HepG2 (cell line): ENCODE results near the gene GNAT2. TPM values are rescaled to one million over a fixed set of nuclear protein-coding genes. Genes with fewer than 3 reads are reported as not detected.

Experiments used
- ATF1 ChIP-seq: IDR thresholded peaks from 2 replicates; pipeline ENCODE4 v1.6.1; 2016; ENCODE audit warnings: mild to moderate bottlenecking, control low read depth
- CBX2 ChIP-seq, 2 experiments: fragments of 200-600 bp in 1 of 2; sonication (generic); formaldehyde crosslinking in 1 of 2; IDR thresholded peaks; 2 replicates each; pipeline versions ENCODE4 v1.7.0 to v1.8.1; 2018 to 2022; ENCODE audit warnings: low read depth in 2 of 2, low read length in 1 of 2, mild to moderate bottlenecking in 1 of 2, missing genetic modification reagents in 1 of 2
- CEBPG ChIP-seq: IDR thresholded peaks from 2 replicates; pipeline ENCODE4 v1.6.1; 2016
- HMG20A ChIP-seq: IDR thresholded peaks from 2 replicates; pipeline ENCODE4 v1.6.1; 2016; ENCODE audit warnings: borderline replicate concordance
- MED8 ChIP-seq: sonication (generic); formaldehyde crosslinking; IDR thresholded peaks from 2 replicates; pipeline ENCODE4 v1.8.1; 2023; ENCODE audit warnings: mild to moderate bottlenecking, missing genetic modification reagents; ENCODE audit not compliant: insufficient replicate concordance
- SMAD1 ChIP-seq: sonication (generic); formaldehyde crosslinking; IDR thresholded peaks from 2 replicates; pipeline ENCODE4 v1.4.0; 2020; ENCODE audit warnings: missing genetic modification reagents, low read depth, mild to moderate bottlenecking, borderline replicate concordance
- SPEN ChIP-seq: sonication (generic); formaldehyde crosslinking; IDR thresholded peaks from 2 replicates; pipeline ENCODE4 v1.5.1; 2020; ENCODE audit warnings: low read depth, mild to moderate bottlenecking, missing genetic modification reagents
- TMF1 ChIP-seq: sonication (generic); formaldehyde crosslinking; IDR thresholded peaks from 2 replicates; pipeline ENCODE4 v1.8.1; 2022; ENCODE audit warnings: low read depth, missing genetic modification reagents
- YY1 ChIP-seq: IDR thresholded peaks from 2 replicates; pipeline ENCODE4 v1.6.1; 2011; ENCODE audit warnings: low read length, low read depth, moderate library complexity, mild to moderate bottlenecking; ENCODE audit not compliant: insufficient read depth, insufficient replicate concordance
- ZNF225 ChIP-seq: sonication (generic); formaldehyde crosslinking; IDR thresholded peaks from 2 replicates; pipeline ENCODE4 v1.4.0; 2020; ENCODE audit warnings: mild to moderate bottlenecking, missing genetic modification reagents
- ZNF34 ChIP-seq: sonication (generic); formaldehyde crosslinking; IDR thresholded peaks from 2 replicates; pipeline ENCODE4 v1.4.0; 2020; ENCODE audit warnings: mild to moderate bottlenecking, missing genetic modification reagents, borderline replicate concordance
- ZNF350 ChIP-seq: sonication (generic); formaldehyde crosslinking; IDR thresholded peaks from 2 replicates; pipeline ENCODE4 v1.4.0; 2020; ENCODE audit warnings: mild to moderate bottlenecking, low read depth, missing genetic modification reagents, borderline replicate concordance
- ZNF510 ChIP-seq: sonication (generic); formaldehyde crosslinking; IDR thresholded peaks from 2 replicates; pipeline ENCODE4 v1.4.0; 2020; ENCODE audit warnings: low read depth, mild to moderate bottlenecking, missing genetic modification reagents
- ZNF772 ChIP-seq: sonication (generic); formaldehyde crosslinking; IDR thresholded peaks from 2 replicates; pipeline ENCODE4 v1.5.0; 2020; ENCODE audit warnings: mild to moderate bottlenecking, missing genetic modification reagents
- polyA plus RNA-seq, 8 experiments: library from polyadenylated mRNA; depleted of rRNA in 3 of 8; stranded (reverse) in 7 of 8; unstranded in 1 of 8; fragments of >200 nt; fragmentation: Illumina TruSeq in 4 of 8; extraction: Trizol in 4 of 8; gene quantifications; 2 replicates each; pipeline versions ENCODE4 v1.2.1 to v1.2.3, GENCODE V29; 2011 to 2016; ENCODE audit warnings: low read depth in 4 of 8, missing spikeins in 1 of 8, mixed read lengths in 1 of 8; ENCODE audit not compliant: insufficient read depth in 1 of 8
- total RNA-seq, 5 experiments: library from RNA; depleted of rRNA; stranded (reverse); fragments of >200 nt; fragmentation: Illumina TruSeq; extraction: Trizol; gene quantifications; 2 replicates each; pipeline ENCODE4 v1.2.3, GENCODE V29; 2016; ENCODE audit warnings: low read depth in 1 of 5
- TF ChIP-seq, protein P1 (sequence below): sonication (generic); formaldehyde crosslinking; IDR thresholded peaks from 2 replicates; pipeline ENCODE4 v1.4.0; 2020; ENCODE audit warnings: mild to moderate bottlenecking, missing genetic modification reagents
- TF ChIP-seq, protein P2 (sequence below), 2 experiments: sonication (generic) in 1 of 2; formaldehyde crosslinking in 1 of 2; IDR thresholded peaks; 2 replicates each; pipeline versions ENCODE4 v1.4.0 to v1.6.1; 2018 to 2020; ENCODE audit warnings: missing genetic modification reagents in 2 of 2, borderline replicate concordance in 1 of 2, low read depth in 1 of 2, mild to moderate bottlenecking in 1 of 2, missing biosample characterization in 1 of 2
- TF ChIP-seq, protein P3 (sequence below): sonication (generic); formaldehyde crosslinking; IDR thresholded peaks from 2 replicates; pipeline ENCODE4 v1.8.0; 2022; ENCODE audit warnings: mild to moderate bottlenecking, missing genetic modification reagents, moderate library complexity
- TF ChIP-seq, protein P4 (sequence below), 2 experiments: sonication (generic) in 1 of 2; formaldehyde crosslinking in 1 of 2; IDR thresholded peaks; 2 replicates each; pipeline versions ENCODE4 v1.6.1 to v1.9.0; 2014 to 2022; ENCODE audit warnings: antibody characterized with exemption in 1 of 2, borderline replicate concordance in 1 of 2, inconsistent platforms in 1 of 2, low read depth in 1 of 2, missing genetic modification reagents in 1 of 2

Gene GNAT2
- total and polyA plus RNA-seq, 2 of the 13 experiments (the other 11 are each of a cell fraction or from before 2014, with no cell fraction given), result 0.08 to 0.20 TPM

DNA sequence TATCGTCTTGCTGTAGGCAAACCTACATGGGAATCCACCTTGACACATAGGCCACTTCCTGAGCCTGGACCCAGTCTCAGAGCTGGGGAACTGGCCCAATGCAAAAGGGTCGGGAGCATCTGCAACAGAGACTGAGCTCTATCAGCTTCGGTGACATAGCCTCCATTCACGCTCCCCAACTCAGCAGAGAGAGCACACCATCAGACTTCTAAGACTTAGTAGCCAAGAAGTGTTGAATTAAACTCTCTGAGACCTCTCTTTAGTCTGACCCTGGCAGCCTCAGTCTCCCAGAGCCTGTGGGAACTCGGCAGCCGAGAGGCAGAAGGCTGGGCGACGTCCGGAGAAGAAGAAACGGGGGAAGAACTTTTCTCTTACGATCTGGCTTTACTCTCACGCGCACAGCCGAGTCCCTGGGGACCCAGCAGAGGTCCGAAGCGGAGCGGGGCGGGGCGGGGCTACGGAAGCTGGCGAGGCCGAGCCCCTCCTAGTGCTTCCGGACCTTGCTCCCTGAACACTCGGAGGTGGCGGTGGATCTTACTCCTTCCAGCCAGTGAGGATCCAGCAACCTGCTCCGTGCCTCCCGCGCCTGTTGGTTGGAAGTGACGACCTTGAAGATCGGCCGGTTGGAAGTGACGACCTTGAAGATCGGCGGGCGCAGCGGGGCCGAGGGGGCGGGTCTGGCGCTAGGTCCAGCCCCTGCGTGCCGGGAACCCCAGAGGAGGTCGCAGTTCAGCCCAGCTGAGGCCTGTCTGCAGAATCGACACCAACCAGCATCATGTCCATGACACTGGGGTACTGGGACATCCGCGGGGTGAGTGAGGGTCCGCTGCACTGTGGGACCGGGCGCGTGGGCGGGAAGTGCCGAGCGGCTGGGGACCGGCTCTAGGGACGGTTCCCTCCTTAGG is 36.5 kb upstream of the GNAT2 start, which contains the start of gene GSTM4 (continued):
- TF ChIP-seq ATF1, result no peak
- peak; percentile 88 for TF ChIP-seq SPEN (CRISPR knock-in tag)
- peak; percentile 57; the same call in 1 of the 2 replicates for TF ChIP-seq TMF1 (CRISPR knock-in tag)
- peak; percentile 73; the same call in 1 of the 2 replicates for TF ChIP-seq SMAD1 (CRISPR knock-in tag)
- TF ChIP-seq, protein P1, sequence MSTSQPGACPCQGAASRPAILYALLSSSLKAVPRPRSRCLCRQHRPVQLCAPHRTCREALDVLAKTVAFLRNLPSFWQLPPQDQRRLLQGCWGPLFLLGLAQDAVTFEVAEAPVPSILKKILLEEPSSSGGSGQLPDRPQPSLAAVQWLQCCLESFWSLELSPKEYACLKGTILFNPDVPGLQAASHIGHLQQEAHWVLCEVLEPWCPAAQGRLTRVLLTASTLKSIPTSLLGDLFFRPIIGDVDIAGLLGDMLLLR (CRISPR knock-in tag), result peak; percentile 71; the same call in 1 of the 2 replicates
- peak; percentile 53 for TF ChIP-seq MED8 (CRISPR knock-in tag)
- TF ChIP-seq ZNF225, result no peak
- peak; percentile 47; the same call in 1 of the 2 replicates for TF ChIP-seq ZNF772 (CRISPR knock-in tag)
- TF ChIP-seq HMG20A (CRISPR knock-in tag), result 0 out of 2 replicates have a peak, but pooled peaks have one; percentile 53
- TF ChIP-seq CEBPG (CRISPR knock-in tag), result peak; percentile 10; the same call in 1 of the 2 replicates
- TF ChIP-seq, protein P2, sequence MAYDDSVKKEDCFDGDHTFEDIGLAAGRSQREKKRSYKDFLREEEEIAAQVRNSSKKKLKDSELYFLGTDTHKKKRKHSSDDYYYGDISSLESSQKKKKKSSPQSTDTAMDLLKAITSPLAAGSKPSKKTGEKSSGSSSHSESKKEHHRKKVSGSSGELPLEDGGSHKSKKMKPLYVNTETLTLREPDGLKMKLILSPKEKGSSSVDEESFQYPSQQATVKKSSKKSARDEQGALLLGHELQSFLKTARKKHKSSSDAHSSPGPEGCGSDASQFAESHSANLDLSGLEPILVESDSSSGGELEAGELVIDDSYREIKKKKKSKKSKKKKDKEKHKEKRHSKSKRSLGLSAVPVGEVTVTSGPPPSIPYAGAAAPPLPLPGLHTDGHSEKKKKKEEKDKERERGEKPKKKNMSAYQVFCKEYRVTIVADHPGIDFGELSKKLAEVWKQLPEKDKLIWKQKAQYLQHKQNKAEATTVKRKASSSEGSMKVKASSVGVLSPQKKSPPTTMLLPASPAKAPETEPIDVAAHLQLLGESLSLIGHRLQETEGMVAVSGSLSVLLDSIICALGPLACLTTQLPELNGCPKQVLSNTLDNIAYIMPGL (CRISPR knock-in tag; IDR thresholded peaks at IDR 0.05; ENCODE audit: borderline replicate concordance in 1 of 2, low read depth in 1 of 2), result peak; percentile 89 to 91
- peak; percentile 57 for TF ChIP-seq ZNF350
- 0 out of 2 replicates have a peak, but pooled peaks have one; percentile 82 for TF ChIP-seq ZNF34 (CRISPR knock-in tag)
- TF ChIP-seq, protein P3, sequence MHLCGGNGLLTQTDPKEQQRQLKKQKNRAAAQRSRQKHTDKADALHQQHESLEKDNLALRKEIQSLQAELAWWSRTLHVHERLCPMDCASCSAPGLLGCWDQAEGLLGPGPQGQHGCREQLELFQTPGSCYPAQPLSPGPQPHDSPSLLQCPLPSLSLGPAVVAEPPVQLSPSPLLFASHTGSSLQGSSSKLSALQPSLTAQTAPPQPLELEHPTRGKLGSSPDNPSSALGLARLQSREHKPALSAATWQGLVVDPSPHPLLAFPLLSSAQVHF (CRISPR knock-in tag), result 0 out of 2 replicates have a peak, but pooled peaks have one; percentile 30
- TF ChIP-seq YY1, result peak; percentile 30
- no peak for TF ChIP-seq CBX2 (IDR thresholded peaks at IDR 0.05; ENCODE audit: low read depth, low read length)
- no peak for TF ChIP-seq CBX2 (CRISPR knock-in tag; IDR thresholded peaks at IDR 0.05; ENCODE audit: low read depth)
- TF ChIP-seq ZNF510 (CRISPR knock-in tag), result no peak
- TF ChIP-seq, protein P4, sequence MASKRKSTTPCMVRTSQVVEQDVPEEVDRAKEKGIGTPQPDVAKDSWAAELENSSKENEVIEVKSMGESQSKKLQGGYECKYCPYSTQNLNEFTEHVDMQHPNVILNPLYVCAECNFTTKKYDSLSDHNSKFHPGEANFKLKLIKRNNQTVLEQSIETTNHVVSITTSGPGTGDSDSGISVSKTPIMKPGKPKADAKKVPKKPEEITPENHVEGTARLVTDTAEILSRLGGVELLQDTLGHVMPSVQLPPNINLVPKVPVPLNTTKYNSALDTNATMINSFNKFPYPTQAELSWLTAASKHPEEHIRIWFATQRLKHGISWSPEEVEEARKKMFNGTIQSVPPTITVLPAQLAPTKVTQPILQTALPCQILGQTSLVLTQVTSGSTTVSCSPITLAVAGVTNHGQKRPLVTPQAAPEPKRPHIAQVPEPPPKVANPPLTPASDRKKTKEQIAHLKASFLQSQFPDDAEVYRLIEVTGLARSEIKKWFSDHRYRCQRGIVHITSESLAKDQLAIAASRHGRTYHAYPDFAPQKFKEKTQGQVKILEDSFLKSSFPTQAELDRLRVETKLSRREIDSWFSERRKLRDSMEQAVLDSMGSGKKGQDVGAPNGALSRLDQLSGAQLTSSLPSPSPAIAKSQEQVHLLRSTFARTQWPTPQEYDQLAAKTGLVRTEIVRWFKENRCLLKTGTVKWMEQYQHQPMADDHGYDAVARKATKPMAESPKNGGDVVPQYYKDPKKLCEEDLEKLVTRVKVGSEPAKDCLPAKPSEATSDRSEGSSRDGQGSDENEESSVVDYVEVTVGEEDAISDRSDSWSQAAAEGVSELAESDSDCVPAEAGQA (IDR thresholded peaks at IDR 0.05; ENCODE audit: low read depth), result no peak
- TF ChIP-seq, protein P4 (CRISPR knock-in tag; IDR thresholded peaks at IDR 0.05; ENCODE audit: borderline replicate concordance), result no peak
